ENCODE data around the gene AATF. TPM values are rescaled to one million over a fixed set of nuclear protein-coding genes. Genes with fewer than 3 reads are reported as not detected.

Gene AATF
- total RNA-seq, 2 experiments from 2014 or later: 76.7 to 78.8 TPM

- POLR2A ChIA-PET: no interaction called here
- CTCF ChIA-PET: no interaction called here
- Mint-ChIP-seq H3K4me3 (no peak overlapping the region), H3K27ac (no peak overlapping the region), H3K36me3 (ENCODE audit: low read depth) (peaks cover 37% of the 10 kb centered on the region), H3K9me3 (no peaks in the 10 kb centered on the region), H3K27me3 (no peaks in the 10 kb centered on the region), H3K4me1 (peaks cover 3% of the 10 kb centered on the region)
- no peak for DNase-seq
These were observed 34.9 kb downstream of the AATF start for GRCh38 chr17:36983618-36984017.

DNA sequence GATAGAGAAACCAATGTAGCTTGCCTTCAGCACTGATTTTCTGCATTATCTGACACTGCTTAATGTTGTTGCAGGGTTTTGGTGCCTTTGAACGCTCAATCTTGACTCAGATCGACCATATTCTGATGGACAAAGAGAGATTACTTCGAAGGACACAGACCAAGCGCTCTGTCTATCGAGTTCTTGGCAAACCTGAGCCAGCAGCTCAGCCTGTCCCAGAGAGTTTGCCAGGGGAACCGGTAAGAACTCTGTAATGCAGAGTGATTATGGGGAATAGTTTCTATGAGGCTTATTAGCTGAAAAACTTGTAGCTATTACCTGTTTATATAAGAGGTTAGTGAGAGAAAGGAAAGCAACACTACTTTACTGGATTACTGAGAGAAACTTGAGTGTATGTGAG lies 40.4 kb downstream of the AATF start:
- H3K4me1 Mint-ChIP-seq: no peaks in the 10 kb centered on the region
- DNase-seq: no peak
- no peaks in the 10 kb centered on the region for H3K27me3 Mint-ChIP-seq
- H3K27ac Mint-ChIP-seq: no peak overlapping the region
- H3K4me3 Mint-ChIP-seq: no peak overlapping the region
- peaks cover 52% of the 10 kb centered on the region for H3K36me3 Mint-ChIP-seq (ENCODE audit: low read depth)
- no peaks in the 10 kb centered on the region for H3K9me3 Mint-ChIP-seq
- ChIA-PET POLR2A (interaction anchor here (1.0 kb wide), 1 partner anchor 9 kb away, joined by 3 read pairs; no protein-coding TSS in a partner anchor), CTCF (no interaction called here)

GRCh38 chr17:36992701-36993100 lies 43.9 kb downstream of the AATF start:
- DNase-seq: no peak
- H3K4me3 Mint-ChIP-seq: no peak overlapping the region
- no peaks in the 10 kb centered on the region for H3K4me1 Mint-ChIP-seq
- ChIA-PET CTCF (no interaction called here), POLR2A (no interaction called here)
- H3K9me3 Mint-ChIP-seq: no peaks in the 10 kb centered on the region
- H3K36me3 Mint-ChIP-seq (ENCODE audit: low read depth): peaks cover 65% of the 10 kb centered on the region
- no peak overlapping the region for H3K27ac Mint-ChIP-seq
- no peaks in the 10 kb centered on the region for H3K27me3 Mint-ChIP-seq

- CTCF ChIA-PET: interaction anchor here (1.3 kb wide), 1 partner anchor 54 kb away, joined by 7 read pairs; no protein-coding TSS in a partner anchor
- POLR2A ChIA-PET: no interaction called here
- no peak overlapping the region for H3K4me3 Mint-ChIP-seq
- no peak overlapping the region for H3K27ac Mint-ChIP-seq
- no peaks in the 10 kb centered on the region for H3K27me3 Mint-ChIP-seq
- no peak for DNase-seq
- no peaks in the 10 kb centered on the region for H3K9me3 Mint-ChIP-seq
- H3K36me3 Mint-ChIP-seq (ENCODE audit: low read depth): peaks cover 69% of the 10 kb centered on the region
- no peaks in the 10 kb centered on the region for H3K4me1 Mint-ChIP-seq
These were observed 44.5 kb downstream of the AATF start for GRCh38 chr17:36993227-36993626.

DNA sequence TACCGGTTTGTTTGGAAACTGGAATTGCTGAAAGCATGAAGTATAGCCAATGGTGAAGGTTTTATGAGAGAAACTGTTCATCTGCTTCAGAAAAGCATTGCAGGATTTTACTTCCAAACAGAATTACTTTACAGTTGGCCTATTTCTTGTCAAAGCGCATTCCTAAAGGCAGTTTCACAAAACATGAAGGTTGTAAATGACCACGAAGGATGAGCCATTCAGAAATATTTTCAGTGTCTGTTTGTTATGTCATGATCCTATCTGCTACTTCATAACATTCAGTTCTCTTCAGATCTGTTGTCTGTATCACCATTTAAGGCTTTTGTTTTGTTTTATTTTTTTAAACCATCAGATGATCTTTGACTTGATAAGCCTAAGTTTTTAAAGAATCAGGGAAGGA lies 45.7 kb downstream of the AATF start:
- Mint-ChIP-seq H3K36me3 (ENCODE audit: low read depth) (peaks cover 66% of the 10 kb centered on the region), H3K27ac (no peak overlapping the region), H3K4me3 (no peak overlapping the region), H3K4me1 (no peaks in the 10 kb centered on the region), H3K9me3 (peaks cover under 1% of the 10 kb centered on the region), H3K27me3 (no peaks in the 10 kb centered on the region)
- no peak for DNase-seq
- CTCF ChIA-PET: interaction anchor here (0.6 to 1.3 kb wide), 3 partner anchors 53 to 388 kb away, joined by 3 to 7 read pairs (median 4); no protein-coding TSS in a partner anchor
- POLR2A ChIA-PET: interaction anchor here (1.4 kb wide), 1 partner anchor 45 kb away, joined by 3 read pairs; the partner anchor contains the start of gene AATF

- Mint-ChIP-seq H3K36me3 (ENCODE audit: low read depth) (peaks cover 77% of the 10 kb centered on the region), H3K27ac (no peak overlapping the region), H3K4me3 (no peak overlapping the region), H3K9me3 (peaks cover 20% of the 10 kb centered on the region), H3K4me1 (no peaks in the 10 kb centered on the region), H3K27me3 (no peaks in the 10 kb centered on the region)
- ChIA-PET CTCF (interaction anchor here (0.7 kb wide), 1 partner anchor 48 kb away, joined by 3 read pairs; no protein-coding TSS in a partner anchor), POLR2A (no interaction called here)
- DNase-seq: no peak
These were observed 50.7 kb downstream of the AATF start for GRCh38 chr17:36999471-36999870.

DNA sequence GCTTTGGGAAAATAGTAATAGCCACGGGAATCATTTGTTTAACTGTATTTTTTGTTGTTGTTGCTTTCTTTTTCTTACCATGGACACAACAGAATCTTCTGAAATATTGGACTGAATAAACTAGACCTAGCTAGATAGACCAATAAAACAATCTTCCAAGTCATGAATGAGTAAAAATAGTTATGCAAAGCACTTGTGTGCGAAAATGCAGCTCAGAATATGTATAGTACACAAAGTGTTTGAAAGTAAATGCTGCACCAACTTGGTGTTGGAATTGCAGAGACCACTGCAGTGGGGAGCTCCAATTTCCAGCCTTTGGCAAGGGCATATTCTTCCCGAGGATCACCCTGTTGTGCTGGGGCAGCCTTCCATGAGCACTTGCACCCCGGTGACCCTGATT lies 68.0 kb downstream of the AATF start:
- Mint-ChIP-seq H3K27me3 (no peaks in the 10 kb centered on the region), H3K4me3 (no peak overlapping the region), H3K27ac (no peak overlapping the region), H3K36me3 (ENCODE audit: low read depth) (peaks cover 8% of the 10 kb centered on the region), H3K4me1 (no peaks in the 10 kb centered on the region), H3K9me3 (no peaks in the 10 kb centered on the region)
- ChIA-PET CTCF (interaction anchor here (0.7 kb wide), 1 partner anchor 189 kb away, joined by 3 read pairs; no protein-coding TSS in a partner anchor), POLR2A (no interaction called here)
- no peak for DNase-seq

- Mint-ChIP-seq H3K36me3 (ENCODE audit: low read depth) (peaks cover 11% of the 10 kb centered on the region), H3K27ac (no peak overlapping the region), H3K9me3 (no peaks in the 10 kb centered on the region), H3K27me3 (no peaks in the 10 kb centered on the region), H3K4me3 (no peak overlapping the region), H3K4me1 (no peaks in the 10 kb centered on the region)
- POLR2A ChIA-PET: no interaction called here
- CTCF ChIA-PET: no interaction called here
- no peak for DNase-seq
These were observed 68.7 kb downstream of the AATF start for GRCh38 chr17:37017404-37017803.

DNA sequence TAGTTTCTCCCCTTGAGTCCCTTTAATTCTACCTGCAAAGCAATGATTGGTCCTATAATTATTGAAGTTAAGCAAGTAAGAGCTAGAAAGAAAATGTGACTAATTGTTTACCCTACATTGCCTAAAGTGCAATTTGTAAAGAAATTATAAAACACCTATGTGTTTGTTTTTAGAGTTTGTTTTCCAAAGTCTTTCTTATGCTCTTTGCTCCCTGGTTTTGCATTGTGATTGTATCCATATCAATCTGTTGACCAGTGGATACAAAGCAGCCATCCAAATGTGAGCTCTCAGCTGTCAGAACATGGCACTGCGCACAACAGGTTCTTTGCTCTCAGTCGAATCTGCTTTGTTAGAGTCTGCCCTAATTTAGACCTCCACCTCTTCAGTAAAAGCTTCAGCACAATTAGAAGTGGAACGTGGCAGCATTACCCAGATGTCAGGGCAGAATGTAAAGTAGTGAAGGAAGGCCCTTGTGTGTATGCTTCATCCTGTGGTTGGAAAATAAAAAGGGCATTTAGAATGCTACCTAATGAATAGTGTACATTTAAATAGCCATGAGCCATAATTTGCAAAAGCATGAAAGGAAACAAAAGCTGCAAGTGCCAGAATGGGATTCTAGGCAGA lies 70.5 kb downstream of the AATF start:
- Mint-ChIP-seq H3K36me3 (ENCODE audit: low read depth) (peaks cover 22% of the 10 kb centered on the region), H3K27me3 (no peaks in the 10 kb centered on the region), H3K4me1 (peaks cover 5% of the 10 kb centered on the region), H3K9me3 (no peaks in the 10 kb centered on the region), H3K4me3 (no peak overlapping the region), H3K27ac (no peak overlapping the region)
- DNase-seq: no peak
- ChIA-PET POLR2A (no interaction called here), CTCF (interaction anchor here (0.6 to 0.7 kb wide), 2 partner anchors 28 to 194 kb away, joined by 3 read pairs; no protein-coding TSS in a partner anchor)

DNA sequence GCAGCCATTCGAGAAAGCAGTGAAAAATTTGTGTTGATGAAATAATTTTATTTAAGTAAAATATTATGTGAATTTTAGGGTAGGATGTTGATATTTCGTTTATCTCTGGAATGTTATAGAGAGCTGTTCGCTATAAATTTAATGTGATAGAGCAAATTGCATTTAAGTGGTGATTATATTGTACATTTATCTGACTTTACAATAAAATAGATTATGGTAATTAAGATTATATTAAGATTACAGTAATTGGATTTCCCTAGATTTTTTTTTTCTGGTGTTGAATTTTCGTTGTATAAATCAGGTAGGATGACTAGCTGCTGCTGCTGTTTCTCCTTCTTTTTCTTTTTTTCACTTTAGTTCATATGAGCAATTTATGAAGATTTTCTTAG lies 71.0 kb downstream of the AATF start:
- Mint-ChIP-seq H3K4me3 (no peak overlapping the region), H3K27me3 (no peaks in the 10 kb centered on the region), H3K27ac (no peak overlapping the region), H3K4me1 (peaks cover 9% of the 10 kb centered on the region), H3K36me3 (ENCODE audit: low read depth) (peaks cover 26% of the 10 kb centered on the region), H3K9me3 (no peaks in the 10 kb centered on the region)
- no peak for DNase-seq
- ChIA-PET POLR2A (no interaction called here), CTCF (interaction anchor here (0.6 kb wide), 1 partner anchor 193 kb away, joined by 3 read pairs; no protein-coding TSS in a partner anchor)

GRCh38 chr17:37024181-37024637 lies 75.5 kb downstream of the AATF start:
- Mint-ChIP-seq H3K27ac (no peak overlapping the region), H3K27me3 (no peaks in the 10 kb centered on the region), H3K4me1 (peaks cover 28% of the 10 kb centered on the region), H3K36me3 (ENCODE audit: low read depth) (peaks cover 31% of the 10 kb centered on the region), H3K4me3 (no peak overlapping the region), H3K9me3 (no peaks in the 10 kb centered on the region)
- ChIA-PET CTCF (no interaction called here), POLR2A (no interaction called here)
- DNase-seq: no peak

- Mint-ChIP-seq H3K27ac (no peak overlapping the region), H3K4me3 (no peak overlapping the region)
These were observed 76.5 kb downstream of the AATF start for GRCh38 chr17:37025238-37025637.

DNA sequence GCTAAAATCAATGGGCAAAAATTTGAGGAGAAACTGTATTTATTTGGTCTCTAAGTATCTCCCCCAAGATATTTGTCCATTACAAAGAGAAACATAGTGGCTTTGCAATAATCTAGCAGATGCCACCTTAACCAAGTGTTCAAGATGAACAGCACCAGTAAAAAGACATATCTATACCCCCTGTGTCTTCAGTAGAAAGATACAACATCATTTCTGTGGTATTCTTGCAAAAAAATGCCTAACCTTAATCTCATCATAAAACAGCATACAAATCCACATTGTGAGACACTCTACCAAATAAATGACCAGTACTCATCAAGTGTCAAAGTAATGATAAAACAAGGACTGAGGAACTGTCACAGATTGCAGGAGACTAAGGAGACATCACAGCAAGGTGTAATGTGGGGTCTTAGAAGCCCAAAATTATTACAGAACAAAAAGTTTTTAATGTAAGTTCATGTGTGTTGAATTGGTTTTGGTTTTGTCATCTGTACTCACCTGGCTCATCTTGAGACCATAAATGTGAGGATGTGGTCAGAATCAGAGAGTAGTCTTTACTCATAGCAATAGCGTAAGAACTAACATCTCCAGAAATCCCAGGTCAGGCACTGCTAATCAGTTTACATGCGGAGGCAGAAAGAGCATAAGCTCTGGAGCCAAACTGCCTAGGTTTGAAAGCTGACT lies 77.2 kb downstream of the AATF start:
- no peak for DNase-seq
- Mint-ChIP-seq H3K36me3 (ENCODE audit: low read depth) (peaks cover 27% of the 10 kb centered on the region), H3K4me3 (no peak overlapping the region), H3K4me1 (peaks cover 28% of the 10 kb centered on the region), H3K27me3 (no peaks in the 10 kb centered on the region), H3K27ac (peak overlapping the region; percentile 50), H3K9me3 (no peaks in the 10 kb centered on the region)
- CTCF ChIA-PET: no interaction called here
- POLR2A ChIA-PET: interaction anchor here (1.0 kb wide), 1 partner anchor 64 kb away, joined by 3 read pairs; no protein-coding TSS in a partner anchor

More at GRCh38 chr17:37025238-37025637, 76.5 kb downstream of the AATF start:
- ChIA-PET CTCF (no interaction called here), POLR2A (no interaction called here)
- Mint-ChIP-seq H3K4me1 (peaks cover 28% of the 10 kb centered on the region), H3K27me3 (no peaks in the 10 kb centered on the region), H3K36me3 (ENCODE audit: low read depth) (peaks cover 31% of the 10 kb centered on the region), H3K9me3 (no peaks in the 10 kb centered on the region)
- DNase-seq: no peak
